HG03432 (cell line): Measurements from ENCODE around the gene ELMOD3.
"Not testable (repeated sequence)": the region's sequence is repeated elsewhere in the genome, so short reads cannot be mapped to it uniquely, and the experiment has no call there.

ENCODE experiments used
- ATAC-seq: cut with Tn5 transposase; IDR thresholded peaks from one replicate; pipeline ENCODE4 v1.9.1; 2021; ENCODE audit warnings: mild to moderate bottlenecking, moderate library complexity; ENCODE audit not compliant: unreplicated experiment

Gene ELMOD3

DNA sequence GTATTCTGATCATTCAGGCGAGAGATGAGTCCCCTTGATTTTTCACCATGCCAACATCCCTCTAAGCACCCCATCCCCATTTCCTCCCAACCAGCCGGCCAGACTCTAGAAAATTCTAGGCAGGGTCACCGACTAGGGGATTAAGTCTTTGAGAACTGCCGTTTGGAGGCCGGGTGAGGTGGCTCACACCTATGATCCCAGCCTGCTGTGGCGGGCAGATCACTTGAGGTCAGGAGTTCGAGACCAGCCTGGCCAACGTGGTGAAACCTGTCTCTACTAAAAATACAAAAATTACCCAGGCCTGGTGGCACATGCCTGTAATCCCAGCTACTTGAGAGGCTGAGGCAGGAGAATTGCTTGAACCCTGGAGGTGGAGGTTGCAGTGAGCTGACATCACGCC is 85.0 kb downstream of the ELMOD3 start:
- ATAC-seq, result not testable (repeated sequence)

DNA sequence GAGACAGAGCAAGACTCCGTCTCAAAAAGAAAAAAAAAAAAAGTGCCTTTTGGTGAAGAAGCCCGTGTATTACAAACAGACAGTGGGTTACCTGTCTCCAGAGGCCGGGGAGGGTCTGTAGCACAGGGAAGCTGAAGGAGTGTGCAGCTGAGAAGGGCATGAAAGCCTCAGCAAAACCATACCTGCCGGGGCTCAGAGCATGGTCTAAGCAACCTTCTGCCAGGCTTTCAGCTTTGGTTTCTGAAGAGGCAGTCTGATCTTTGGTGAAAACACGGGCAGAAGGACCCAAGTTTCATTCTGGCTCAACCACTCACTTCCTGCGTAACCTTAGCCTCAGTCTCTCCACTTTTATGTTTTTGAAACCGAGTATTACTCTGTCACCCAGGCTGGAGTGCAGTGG is 85.4 kb downstream of the ELMOD3 start:
- no peak for ATAC-seq

DNA sequence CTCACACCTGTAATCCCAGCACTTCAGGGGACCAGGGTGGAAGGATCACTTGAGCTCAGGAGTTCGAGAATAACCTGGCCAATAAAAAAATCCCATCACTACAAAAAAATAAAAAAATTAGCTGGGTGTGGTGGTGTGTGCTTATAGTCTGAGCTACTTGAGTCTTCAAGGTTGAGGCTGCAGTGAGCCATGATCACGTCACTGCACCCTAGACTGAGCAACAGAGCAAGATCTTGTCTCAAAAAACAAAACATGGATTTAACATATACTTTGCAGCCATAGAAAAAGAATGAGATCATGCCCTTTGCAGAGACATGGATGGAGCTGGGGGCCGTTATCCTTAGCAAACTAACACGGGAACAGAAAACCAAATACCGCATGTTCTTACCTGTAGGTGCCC is 86.2 kb downstream of the ELMOD3 start:
- ATAC-seq, result no peak
